Esophagus squamous epithelium (tissue), 5 donors: Measurements from ENCODE around the gene PAK6. TPM values are rescaled to one million over a fixed set of nuclear protein-coding genes. Genes with fewer than 3 reads are reported as not detected.

Source experiments
- DNase-seq: peaks from one replicate; lab custom pipeline; 2025; lab: John Stamatoyannopoulos, UW
- H3K27ac ChIP-seq, 4 donors: fragments of 200-600 bp; sonication (generic); one replicate each; pipeline ENCODE4 v1.5.1; 2016 to 2019; ENCODE audit warnings: mild to moderate bottlenecking in 1 of 4
- H3K27me3 ChIP-seq, 4 donors: fragments of 200-600 bp; sonication (generic); 1 replicate in 3 of 4; 2 replicates in 1 of 4; pipeline versions ENCODE4 v1.5.1 to v1.6.0; 2017 to 2021; ENCODE audit warnings: antibody characterized with exemption in 1 of 4
- H3K36me3 ChIP-seq, 3 donors: fragments of 200-600 bp; sonication (generic); one replicate each; pipeline ENCODE4 v1.5.1; 2016 to 2019
- H3K4me1 ChIP-seq, 3 donors: fragments of 200-600 bp; sonication (generic); one replicate each; pipeline ENCODE4 v1.5.1; 2017 to 2019
- H3K4me3 ChIP-seq, 4 donors: fragments of 200-600 bp; sonication (generic); 1 replicate in 3 of 4; 2 replicates in 1 of 4; pipeline ENCODE4 v1.5.1; 2016 to 2019; ENCODE audit warnings: mild to moderate bottlenecking in 2 of 4, moderate library complexity in 1 of 4
- H3K9me3 ChIP-seq, 3 donors: fragments of 200-600 bp; sonication (generic); one replicate each; pipeline ENCODE4 v1.5.1; 2016 to 2019
- POLR2A ChIP-seq, 4 donors: fragments of 450-650 bp; IDR thresholded peaks; one replicate each; pipeline ENCODE4 v1.6.1; 2017; ENCODE audit warnings: antibody characterized with exemption in 4 of 4, mild to moderate bottlenecking in 4 of 4, moderate library complexity in 3 of 4
- WGBS, 2 donors: methylation state at CpG; one replicate each; pipeline ENCODE4 v1.1.5; 2018; 5-methylcytosine and 5-hydroxymethylcytosine counted together
- intact Hi-C: fragments of 100-400 bp; cut with DNase I; formaldehyde crosslinking; loops from one replicate; pipeline ENCODE4 v1.15.0; 2022
- total RNA-seq, 4 donors: library from RNA; depleted of rRNA; stranded (reverse); fragments of >200 nt; gene quantifications; one replicate each; pipeline ENCODE4 v1.1.0, GENCODE V29; 2016
- TF ChIP-seq, protein P1 (sequence below), 6 experiments: fragments of 450-650 bp in 4 of 6; fragments of 200-600 bp in 2 of 6; sonication (generic) in 2 of 6; IDR thresholded peaks; one replicate each; pipeline ENCODE4 v1.5.1; 2016 to 2019; ENCODE audit warnings: antibody characterized with exemption in 6 of 6, mild to moderate bottlenecking in 4 of 6, moderate library complexity in 4 of 6
- donor health status: DM: yes; HTN: yes; CAD: no.

Gene PAK6
- total RNA-seq, 4 donors from 2014 or later = 31.5 to 53.5 (median 37.2) TPM

DNA sequence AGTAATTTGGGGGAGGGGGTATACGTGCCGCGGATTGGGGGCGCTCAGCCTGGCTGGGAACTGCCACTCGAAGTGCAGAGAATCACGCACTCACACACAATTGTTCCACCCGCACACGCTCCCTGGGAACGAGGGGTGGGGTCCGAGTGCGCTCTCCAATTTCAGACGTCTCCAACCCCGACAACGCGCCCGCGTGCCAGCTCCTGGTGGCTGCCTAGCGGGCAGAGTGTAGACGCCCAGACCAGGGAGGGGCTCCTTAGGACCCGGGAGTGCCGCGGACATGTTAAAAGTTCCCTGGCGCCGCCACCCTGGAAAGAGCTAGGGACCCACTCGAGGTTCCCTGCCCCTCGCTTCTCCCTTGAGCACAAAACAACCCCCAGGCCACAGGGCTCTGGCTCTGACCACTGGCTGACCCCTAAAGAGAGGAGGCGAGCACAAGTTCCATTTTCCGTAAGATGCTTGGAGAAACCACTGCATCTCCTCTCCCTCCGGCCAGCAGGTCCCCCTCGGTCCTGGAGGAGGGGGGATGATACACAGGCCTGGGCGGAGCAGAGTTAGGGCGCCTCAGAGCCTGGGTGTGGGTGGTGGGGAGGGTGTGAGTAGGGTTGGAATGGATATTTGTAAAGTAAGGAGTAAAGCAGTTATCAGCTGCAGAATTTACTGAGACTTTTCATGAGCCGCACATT lies 44.9 kb downstream of the PAK6 start:
- H3K4me3 ChIP-seq = peak overlapping the region in 1 of 4 donors; percentile 61
- 26 to 42% methylated on average over 14 to 21 of the region's 33 CpGs for WGBS, 2 donors
- no peaks in the 10 kb centered on the region for H3K36me3 ChIP-seq
- TF ChIP-seq, protein P1, sequence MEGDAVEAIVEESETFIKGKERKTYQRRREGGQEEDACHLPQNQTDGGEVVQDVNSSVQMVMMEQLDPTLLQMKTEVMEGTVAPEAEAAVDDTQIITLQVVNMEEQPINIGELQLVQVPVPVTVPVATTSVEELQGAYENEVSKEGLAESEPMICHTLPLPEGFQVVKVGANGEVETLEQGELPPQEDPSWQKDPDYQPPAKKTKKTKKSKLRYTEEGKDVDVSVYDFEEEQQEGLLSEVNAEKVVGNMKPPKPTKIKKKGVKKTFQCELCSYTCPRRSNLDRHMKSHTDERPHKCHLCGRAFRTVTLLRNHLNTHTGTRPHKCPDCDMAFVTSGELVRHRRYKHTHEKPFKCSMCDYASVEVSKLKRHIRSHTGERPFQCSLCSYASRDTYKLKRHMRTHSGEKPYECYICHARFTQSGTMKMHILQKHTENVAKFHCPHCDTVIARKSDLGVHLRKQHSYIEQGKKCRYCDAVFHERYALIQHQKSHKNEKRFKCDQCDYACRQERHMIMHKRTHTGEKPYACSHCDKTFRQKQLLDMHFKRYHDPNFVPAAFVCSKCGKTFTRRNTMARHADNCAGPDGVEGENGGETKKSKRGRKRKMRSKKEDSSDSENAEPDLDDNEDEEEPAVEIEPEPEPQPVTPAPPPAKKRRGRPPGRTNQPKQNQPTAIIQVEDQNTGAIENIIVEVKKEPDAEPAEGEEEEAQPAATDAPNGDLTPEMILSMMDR (IDR thresholded peaks at IDR 0.05) = no peak
- TF ChIP-seq POLR2A (IDR thresholded peaks at IDR 0.05) = no peak
- DNase-seq = no peak
- peaks cover 23 to 96% (median 33%) of the 10 kb centered on the region in 4 donors for H3K27me3 ChIP-seq
- no peak overlapping the region for H3K27ac ChIP-seq
- peaks cover 23 to 51% (median 27%) of the 10 kb centered on the region in 3 donors for H3K4me1 ChIP-seq
- no peaks in the 10 kb centered on the region for H3K9me3 ChIP-seq
- intact Hi-C loops = loop anchor here (5.0 kb wide), 2 partner anchors 84 to 139 kb away; no protein-coding TSS in a partner anchor

DNA sequence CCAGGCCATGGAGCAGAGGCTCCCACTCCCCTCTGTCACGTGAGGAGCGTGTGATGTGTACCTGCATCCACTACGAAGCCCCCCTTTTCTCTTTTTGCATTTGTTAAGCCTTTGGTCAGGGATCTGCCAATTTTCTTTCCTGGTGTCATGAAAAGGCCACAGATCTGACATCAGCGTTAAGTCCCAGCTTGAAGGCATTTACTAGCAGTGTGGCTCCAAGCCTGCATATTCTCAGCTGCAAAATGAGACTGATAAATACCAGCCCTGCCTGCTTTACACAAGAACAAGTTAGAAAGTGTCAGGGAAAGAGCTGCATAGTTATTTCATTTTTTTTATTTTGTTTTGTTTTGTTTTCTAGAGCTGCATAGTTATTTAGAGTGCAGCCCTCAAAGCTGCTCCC lies 46.3 kb downstream of the PAK6 start:
- TF ChIP-seq, protein P1 (IDR thresholded peaks at IDR 0.05) = no peak
- no peak for TF ChIP-seq POLR2A (IDR thresholded peaks at IDR 0.05)
- H3K36me3 ChIP-seq = no peaks in the 10 kb centered on the region
- peaks cover 18 to 96% (median 26%) of the 10 kb centered on the region in 4 donors for H3K27me3 ChIP-seq
- H3K4me1 ChIP-seq = peaks cover 17 to 39% (median 22%) of the 10 kb centered on the region in 3 donors
- H3K4me3 ChIP-seq = no peak overlapping the region
- H3K27ac ChIP-seq = no peak overlapping the region
- DNase-seq = no peak
- no peaks in the 10 kb centered on the region for H3K9me3 ChIP-seq
- intact Hi-C loops = no loop called here
- 16 to 65% methylated on average over 4 of the region's 4 CpGs for WGBS, 2 donors

DNA sequence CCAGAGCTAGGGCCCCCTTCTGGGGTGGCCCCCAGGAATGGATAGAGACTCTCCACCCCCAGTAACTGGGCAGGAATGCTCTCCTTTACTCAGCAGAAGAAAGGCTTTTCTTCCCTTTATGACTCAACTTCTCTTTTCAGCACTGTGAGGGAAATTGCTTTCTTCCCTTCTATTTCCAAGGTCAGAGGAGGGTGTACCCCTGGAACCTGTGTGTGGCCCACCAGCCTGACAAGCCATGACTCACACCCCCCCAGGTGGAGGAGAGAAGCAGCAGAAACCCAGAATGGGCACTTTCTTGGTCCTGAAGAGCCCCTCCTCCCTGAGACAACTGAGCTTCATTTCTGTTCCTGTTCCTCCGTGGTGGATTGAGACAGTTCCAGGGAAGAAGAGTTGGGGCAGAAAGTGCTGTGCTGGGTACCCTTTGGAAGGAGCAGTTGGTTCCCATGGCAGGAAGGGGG lies 46.7 kb downstream of the PAK6 start:
- no peak overlapping the region for H3K4me3 ChIP-seq
- WGBS, 2 donors = 0 to 60% methylated on average over 1 of the region's 1 CpG
- intact Hi-C loops = no loop called here
- no peak for TF ChIP-seq POLR2A (IDR thresholded peaks at IDR 0.05)
- TF ChIP-seq, protein P1 (IDR thresholded peaks at IDR 0.05) = no peak
- peaks cover 17 to 39% (median 22%) of the 10 kb centered on the region in 3 donors for H3K4me1 ChIP-seq
- H3K27me3 ChIP-seq = peaks cover 15 to 96% (median 21%) of the 10 kb centered on the region in 4 donors
- no peaks in the 10 kb centered on the region for H3K9me3 ChIP-seq
- DNase-seq = no peak
- H3K36me3 ChIP-seq = no peaks in the 10 kb centered on the region
- H3K27ac ChIP-seq = no peak overlapping the region

DNA sequence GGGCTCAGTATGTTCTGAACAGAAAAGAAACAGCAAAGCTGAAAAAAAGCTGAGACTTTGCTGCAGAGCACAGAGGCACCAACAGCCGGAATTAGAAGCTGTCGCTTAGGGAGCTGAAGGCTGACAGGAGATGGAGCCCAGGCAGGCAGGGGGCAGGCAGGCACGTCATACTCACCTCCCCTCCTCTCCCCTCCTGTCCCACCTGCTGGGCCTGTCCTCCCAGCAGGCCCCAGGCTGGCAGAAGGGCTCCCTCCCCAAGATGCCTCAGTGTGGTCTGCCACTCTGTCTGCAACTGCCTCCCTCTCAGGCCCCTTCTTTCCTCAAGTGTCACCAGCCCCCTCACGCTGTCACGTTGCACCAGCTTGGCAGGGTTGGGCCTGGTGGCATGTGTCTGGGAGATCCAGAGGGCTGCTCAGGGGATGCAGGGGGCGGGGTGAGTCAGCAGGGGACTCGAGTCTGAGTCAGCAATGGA lies 47.2 kb downstream of the PAK6 start:
- Histone ChIP-seq H3K4me1 (peaks cover 21 to 43% (median 25%) of the 10 kb centered on the region in 3 donors), H3K4me3 (no peak overlapping the region), H3K36me3 (no peaks in the 10 kb centered on the region), H3K27ac (no peak overlapping the region), H3K27me3 (peaks cover 15 to 96% (median 17%) of the 10 kb centered on the region in 4 donors), H3K9me3 (no peaks in the 10 kb centered on the region)
- TF ChIP-seq POLR2A (IDR thresholded peaks at IDR 0.05) = no peak
- TF ChIP-seq, protein P1 (IDR thresholded peaks at IDR 0.05) = no peak
- DNase-seq = no peak
- 43 to 66% methylated on average over 1 to 3 of the region's 7 CpGs for WGBS, 2 donors
- intact Hi-C loops = no loop called here

DNA sequence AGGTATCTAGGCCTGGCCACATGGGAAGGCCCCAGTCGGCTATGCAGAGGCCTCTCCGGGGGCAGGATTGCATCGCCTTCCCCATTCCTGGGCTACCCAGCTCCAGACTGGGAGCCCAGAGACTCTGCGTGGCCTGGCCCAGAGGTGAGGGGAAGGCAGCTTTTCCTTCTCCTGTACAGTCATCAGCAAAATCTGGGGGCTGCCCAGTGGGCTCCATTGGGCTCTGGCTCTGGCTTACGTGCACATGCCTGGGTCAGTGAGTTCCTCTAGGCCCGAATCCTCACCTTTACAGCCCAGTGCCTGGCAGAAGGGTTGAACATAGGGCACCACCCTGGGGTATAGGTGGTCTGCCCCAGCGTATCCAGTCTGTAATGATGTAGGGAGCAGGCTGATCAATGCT lies 47.9 kb downstream of the PAK6 start:
- H3K4me1 ChIP-seq = peaks cover 20 to 43% (median 21%) of the 10 kb centered on the region in 3 donors
- no peaks in the 10 kb centered on the region for H3K9me3 ChIP-seq
- no CpG with 5 or more reads among the region's 7 CpGs for WGBS, 2 donors
- DNase-seq = no peak
- no peaks in the 10 kb centered on the region for H3K36me3 ChIP-seq
- TF ChIP-seq POLR2A (IDR thresholded peaks at IDR 0.05) = no peak
- TF ChIP-seq, protein P1 (IDR thresholded peaks at IDR 0.05) = no peak
- H3K4me3 ChIP-seq = no peak overlapping the region
- H3K27ac ChIP-seq = no peak overlapping the region
- intact Hi-C loops = no loop called here
- peaks cover 11 to 96% (median 13%) of the 10 kb centered on the region in 4 donors for H3K27me3 ChIP-seq
